ENCODE measurements around the gene FGF6. TPM values are rescaled to one million over a fixed set of nuclear protein-coding genes. Genes with fewer than 3 reads are reported as not detected.

Gene FGF6
- total RNA-seq, 2 donors from 2014 or later = not detected

DNA sequence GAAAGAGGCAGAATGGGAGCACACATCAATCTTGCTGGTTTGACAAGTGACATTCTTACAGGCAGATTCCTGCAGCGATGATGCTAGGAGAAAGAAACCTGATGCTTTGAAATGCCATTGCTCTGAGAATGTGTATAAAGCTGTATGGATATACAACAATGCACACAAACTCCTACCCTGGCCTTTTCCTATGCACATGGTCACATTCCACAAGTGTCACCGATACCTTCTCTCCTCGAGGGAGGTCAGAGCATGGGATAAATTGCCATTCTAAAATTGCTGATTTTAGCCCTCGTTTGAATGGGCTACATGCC lies 11.9 kb downstream of the FGF6 start:
- no peak for TF ChIP-seq CTCF (conservative IDR thresholded peaks at IDR 0.05)
- H3K27ac Mint-ChIP-seq = no peak overlapping the region

GRCh38 chr12:4432878-4433744 lies 12.5 kb downstream of the FGF6 start:
- 72 to 82% methylated on average over 4 to 9 of the region's 9 CpGs for WGBS, 2 experiments (ENCODE audit: insufficient coverage in 1 of 2, insufficient read length in 1 of 2)
- no peak overlapping the region for H3K4me3 Mint-ChIP-seq
- TF ChIP-seq CTCF (conservative IDR thresholded peaks at IDR 0.05) = peak; percentile 38
- no peaks in the 10 kb centered on the region for H3K36me3 Mint-ChIP-seq (ENCODE audit: low read depth)
- no peaks in the 10 kb centered on the region for H3K9me3 Mint-ChIP-seq
- peak; percentile 73 for DNase-seq
- H3K27ac Mint-ChIP-seq = no peak overlapping the region
- peaks cover 78% of the 10 kb centered on the region for H3K27me3 Mint-ChIP-seq (ENCODE audit: insufficient read depth)
- H3K4me1 ChIP-seq (ENCODE audit: control insufficient read depth, insufficient read depth, low read length) = no peaks in the 10 kb centered on the region
- no peaks in the 10 kb centered on the region for H3K9me3 ChIP-seq (ENCODE audit: control insufficient read depth, low read length)
- H3K4me1 Mint-ChIP-seq = peaks cover 14% of the 10 kb centered on the region
- H3K9ac ChIP-seq (ENCODE audit: extremely low read depth, low read length, poor library complexity, severe bottlenecking) = no peak overlapping the region
- H3K4me3 ChIP-seq (ENCODE audit: low read length) = no peak overlapping the region
- peaks cover 72% of the 10 kb centered on the region for H3K27me3 ChIP-seq (ENCODE audit: control insufficient read depth, insufficient read depth, low read length, poor library complexity, severe bottlenecking)
- H3K36me3 ChIP-seq (ENCODE audit: control insufficient read depth, insufficient read depth, low read length) = no peaks in the 10 kb centered on the region
- no peak overlapping the region for H3K27ac ChIP-seq (ENCODE audit: low read depth, low read length)

More for the DNA sequence above, 11.9 kb downstream of the FGF6 start:
- no peak for DNase-seq
- whole genome bisulfite sequencing, 2 experiments (ENCODE audit: insufficient coverage in 1 of 2, insufficient read length in 1 of 2) = 58 to 80% methylated on average over 3 to 4 of the region's 4 CpGs
- H3K36me3 Mint-ChIP-seq (ENCODE audit: low read depth) = no peaks in the 10 kb centered on the region
- Histone ChIP-seq H3K27ac (ENCODE audit: low read depth, low read length) (peak overlapping the region; percentile 12), H3K27me3 (ENCODE audit: control insufficient read depth, insufficient read depth, low read length, poor library complexity, severe bottlenecking) (peaks cover 75% of the 10 kb centered on the region), H3K9ac (ENCODE audit: extremely low read depth, low read length, poor library complexity, severe bottlenecking) (no peak overlapping the region), H3K36me3 (ENCODE audit: control insufficient read depth, insufficient read depth, low read length) (no peaks in the 10 kb centered on the region), H3K4me3 (ENCODE audit: low read length) (no peak overlapping the region), H3K4me1 (ENCODE audit: control insufficient read depth, insufficient read depth, low read length) (no peaks in the 10 kb centered on the region), H3K9me3 (ENCODE audit: control insufficient read depth, low read length) (no peaks in the 10 kb centered on the region)
- no peaks in the 10 kb centered on the region for H3K9me3 Mint-ChIP-seq
- peaks cover 84% of the 10 kb centered on the region for H3K27me3 Mint-ChIP-seq (ENCODE audit: insufficient read depth)
- peaks cover 14% of the 10 kb centered on the region for H3K4me1 Mint-ChIP-seq
- no peak overlapping the region for H3K4me3 Mint-ChIP-seq

- H3K4me1 Mint-ChIP-seq = peaks cover 9% of the 10 kb centered on the region
Observed at GRCh38 chr12:4431866-4432265, 13.7 kb downstream of the FGF6 start.

More at GRCh38 chr12:4431866-4432265, 13.7 kb downstream of the FGF6 start:
- H3K4me3 Mint-ChIP-seq = no peak overlapping the region
- no peaks in the 10 kb centered on the region for H3K36me3 ChIP-seq (ENCODE audit: control insufficient read depth, insufficient read depth, low read length)
- DNase-seq = peak; percentile 38
- H3K9me3 Mint-ChIP-seq = no peaks in the 10 kb centered on the region
- no peaks in the 10 kb centered on the region for H3K4me1 ChIP-seq (ENCODE audit: control insufficient read depth, insufficient read depth, low read length)
- no peak overlapping the region for H3K9ac ChIP-seq (ENCODE audit: extremely low read depth, low read length, poor library complexity, severe bottlenecking)
- TF ChIP-seq CTCF (conservative IDR thresholded peaks at IDR 0.05) = no peak
- H3K27ac Mint-ChIP-seq = no peak overlapping the region
- no peaks in the 10 kb centered on the region for H3K9me3 ChIP-seq (ENCODE audit: control insufficient read depth, low read length)
- H3K36me3 Mint-ChIP-seq (ENCODE audit: low read depth) = no peaks in the 10 kb centered on the region
- peaks cover 60% of the 10 kb centered on the region for H3K27me3 ChIP-seq (ENCODE audit: control insufficient read depth, insufficient read depth, low read length, poor library complexity, severe bottlenecking)
- no peak overlapping the region for H3K4me3 ChIP-seq (ENCODE audit: low read length)
- H3K27ac ChIP-seq (ENCODE audit: low read depth, low read length) = no peak overlapping the region
- peaks cover 70% of the 10 kb centered on the region for H3K27me3 Mint-ChIP-seq (ENCODE audit: insufficient read depth)
- WGBS, 2 experiments (ENCODE audit: insufficient coverage in 1 of 2, insufficient read length in 1 of 2) = 88 to 94% methylated on average over 5 to 7 of the region's 7 CpGs

Measured in endodermal cell (in vitro differentiated cells).